GM10266 (cell line): ENCODE data around the gene FNDC3A.
"Not testable (repeated sequence)": the region's sequence is repeated elsewhere in the genome, so short reads cannot be mapped to it uniquely, and the experiment has no call there.

ENCODE experiments used
- DNase-seq: peaks from one replicate; pipeline ENCODE4 v3.0.0; 2012; ENCODE audit errors: extremely low spot score
- CTCF ChIP-seq: IDR thresholded peaks from 2 replicates; pipeline ENCODE4 v1.5.1; 2012; ENCODE audit warnings: mild to moderate bottlenecking, low read depth; ENCODE audit not compliant: control insufficient read depth, insufficient read depth; ENCODE audit errors: missing control alignments

Gene FNDC3A

GRCh38 chr13:49063011-49063410, 87.3 kb downstream of the FNDC3A start:
- no peak for DNase-seq
- no peak for TF ChIP-seq CTCF

GRCh38 chr13:49063497-49063896, 87.8 kb downstream of the FNDC3A start:
- no peak for TF ChIP-seq CTCF

GRCh38 chr13:49064476-49064875, 88.8 kb downstream of the FNDC3A start:
- TF ChIP-seq CTCF: no peak

More at GRCh38 chr13:49063497-49063896, 87.8 kb downstream of the FNDC3A start:
- no peak for DNase-seq

GRCh38 chr13:49066856-49067255, 91.1 kb downstream of the FNDC3A start:
- no peak for TF ChIP-seq CTCF
- DNase-seq: no peak

More at GRCh38 chr13:49064476-49064875, 88.8 kb downstream of the FNDC3A start:
- no peak for DNase-seq

GRCh38 chr13:49068498-49068897, 92.8 kb downstream of the FNDC3A start:
- not testable (repeated sequence) for DNase-seq

- DNase-seq: not testable (repeated sequence)
Measured at GRCh38 chr13:49070021-49070420, 94.3 kb downstream of the FNDC3A start.

- no peak for DNase-seq
- no peak for TF ChIP-seq CTCF
Measured at GRCh38 chr13:49071341-49071937, 95.7 kb downstream of the FNDC3A start.

- no peak for TF ChIP-seq CTCF
- DNase-seq: no peak
Measured at GRCh38 chr13:49082653-49083536, 107.2 kb downstream of the FNDC3A start.
